ENCODE measurements around the gene CEP55.

CEP55 gene

GRCh38 chr10:93503075-93503474 lies 6.7 kb downstream of the CEP55 start:
- H4K20me1 ChIP-seq (ENCODE audit: insufficient read depth, low read length): no peaks in the 10 kb centered on the region
- H2AFZ ChIP-seq (ENCODE audit: low read length): 0 out of 2 replicates have a peak overlapping the region, but pooled peaks have one; percentile 17
- no peaks in the 10 kb centered on the region for H3K9me3 ChIP-seq (replicated peaks; ENCODE audit: insufficient read depth, low read length)
- peaks cover 21% of the 10 kb centered on the region for H3K79me2 ChIP-seq (ENCODE audit: low read length)
- peaks cover 3% of the 10 kb centered on the region; the same call in 1 of the 2 replicates for H3K36me3 ChIP-seq (replicated peaks; ENCODE audit: insufficient read depth, low read length)
- peak overlapping the region; percentile 53 for H3K4me2 ChIP-seq (ENCODE audit: low read depth, low read length)
- peak; percentile 81 for DNase-seq
- peak overlapping the region; percentile 24; the same call in 1 of the 2 replicates for H3K4me3 ChIP-seq (ENCODE audit: low read length)
- peaks cover 15% of the 10 kb centered on the region for H3F3A ChIP-seq (ENCODE audit: insufficient read depth, low read length)
- H3K9ac ChIP-seq (ENCODE audit: low read length): no peak overlapping the region; the same call in 1 of the 2 replicates
- no peak for TF ChIP-seq EZH2 (optimal IDR thresholded peaks at IDR 0.05; ENCODE audit: low read depth, low read length)
- TF ChIP-seq EZH2phosphoT487 (IDR thresholded peaks at IDR 0.05; ENCODE audit: low read length): no peak
- H3K9me2 ChIP-seq (replicated peaks; ENCODE audit: insufficient read depth, low read length): no peaks in the 10 kb centered on the region
- no peaks in the 10 kb centered on the region for H3K27me3 ChIP-seq (replicated peaks; ENCODE audit: insufficient read depth, low read length)
- peak overlapping the region; percentile 47 for H3K27ac ChIP-seq (ENCODE audit: low read length)
- peaks cover 18% of the 10 kb centered on the region for H3K4me1 ChIP-seq (ENCODE audit: low read length)

GRCh38 chr10:93505075-93505474 lies 8.7 kb downstream of the CEP55 start:
- H3K27me3 ChIP-seq (replicated peaks; ENCODE audit: insufficient read depth, low read length): no peaks in the 10 kb centered on the region
- H3K4me1 ChIP-seq (ENCODE audit: low read length): peaks cover 18% of the 10 kb centered on the region
- no peak for TF ChIP-seq EZH2 (optimal IDR thresholded peaks at IDR 0.05; ENCODE audit: low read depth, low read length)
- no peak for TF ChIP-seq CTCF (IDR thresholded peaks at IDR 0.05; ENCODE audit: low read length)
- TF ChIP-seq EZH2phosphoT487 (IDR thresholded peaks at IDR 0.05; ENCODE audit: low read length): no peak
- no peak overlapping the region for H3K4me3 ChIP-seq (ENCODE audit: low read length)
- no peak for DNase-seq
- no peak overlapping the region for H3K27ac ChIP-seq (ENCODE audit: low read length)
- H3K9ac ChIP-seq (ENCODE audit: low read length): no peak overlapping the region
- H3K79me2 ChIP-seq (ENCODE audit: low read length): peaks cover 9% of the 10 kb centered on the region
- H2AFZ ChIP-seq (ENCODE audit: low read length): no peak overlapping the region
- H3K9me3 ChIP-seq (replicated peaks; ENCODE audit: insufficient read depth, low read length): no peaks in the 10 kb centered on the region
- peaks cover 3% of the 10 kb centered on the region; the same call in 1 of the 2 replicates for H3K36me3 ChIP-seq (replicated peaks; ENCODE audit: insufficient read depth, low read length)
- peaks cover 15% of the 10 kb centered on the region for H3F3A ChIP-seq (ENCODE audit: insufficient read depth, low read length)
- no peak overlapping the region for H3K4me2 ChIP-seq (ENCODE audit: low read depth, low read length)
- no peaks in the 10 kb centered on the region for H3K9me2 ChIP-seq (replicated peaks; ENCODE audit: insufficient read depth, low read length)
- no peaks in the 10 kb centered on the region for H4K20me1 ChIP-seq (ENCODE audit: insufficient read depth, low read length)

- no peak overlapping the region for H3K27ac ChIP-seq (ENCODE audit: low read length)
- no peak overlapping the region for H2AFZ ChIP-seq (ENCODE audit: low read length)
- no peaks in the 10 kb centered on the region for H3K9me3 ChIP-seq (replicated peaks; ENCODE audit: insufficient read depth, low read length)
- H3K4me1 ChIP-seq (ENCODE audit: low read length): no peaks in the 10 kb centered on the region
- no peak overlapping the region for H3K9ac ChIP-seq (ENCODE audit: low read length)
- H3K9me2 ChIP-seq (replicated peaks; ENCODE audit: insufficient read depth, low read length): no peaks in the 10 kb centered on the region
- no peak for TF ChIP-seq CTCF (IDR thresholded peaks at IDR 0.05; ENCODE audit: low read length)
- no peak for TF ChIP-seq EZH2 (optimal IDR thresholded peaks at IDR 0.05; ENCODE audit: low read depth, low read length)
- TF ChIP-seq EZH2phosphoT487 (IDR thresholded peaks at IDR 0.05; ENCODE audit: low read length): no peak
- no peak overlapping the region for H3K4me2 ChIP-seq (ENCODE audit: low read depth, low read length)
- H3F3A ChIP-seq (ENCODE audit: insufficient read depth, low read length): no peaks in the 10 kb centered on the region
- no peaks in the 10 kb centered on the region for H3K79me2 ChIP-seq (ENCODE audit: low read length)
- no peak overlapping the region for H3K4me3 ChIP-seq (ENCODE audit: low read length)
- no peak for DNase-seq
- no peaks in the 10 kb centered on the region for H4K20me1 ChIP-seq (ENCODE audit: insufficient read depth, low read length)
- no peaks in the 10 kb centered on the region for H3K27me3 ChIP-seq (replicated peaks; ENCODE audit: insufficient read depth, low read length)
- H3K36me3 ChIP-seq (replicated peaks; ENCODE audit: insufficient read depth, low read length): 0 out of 2 replicates have a peak, but pooled peaks cover 3% of the 10 kb centered on the region
These were observed 13.4 kb downstream of the CEP55 start for GRCh38 chr10:93509816-93510215.

GRCh38 chr10:93512565-93512964 lies 16.2 kb downstream of the CEP55 start:
- Histone ChIP-seq H3K27me3 (replicated peaks; ENCODE audit: insufficient read depth, low read length) (no peaks in the 10 kb centered on the region), H3K9ac (ENCODE audit: low read length) (no peak overlapping the region), H2AFZ (ENCODE audit: low read length) (no peak overlapping the region), H3K4me2 (ENCODE audit: low read depth, low read length) (no peak overlapping the region), H3K79me2 (ENCODE audit: low read length) (no peaks in the 10 kb centered on the region), H3K9me3 (replicated peaks; ENCODE audit: insufficient read depth, low read length) (no peaks in the 10 kb centered on the region), H3K9me2 (replicated peaks; ENCODE audit: insufficient read depth, low read length) (no peaks in the 10 kb centered on the region), H3F3A (ENCODE audit: insufficient read depth, low read length) (no peaks in the 10 kb centered on the region), H3K36me3 (replicated peaks; ENCODE audit: insufficient read depth, low read length) (no peaks in the 10 kb centered on the region), H3K4me1 (ENCODE audit: low read length) (no peaks in the 10 kb centered on the region), H4K20me1 (ENCODE audit: insufficient read depth, low read length) (no peaks in the 10 kb centered on the region), H3K27ac (ENCODE audit: low read length) (no peak overlapping the region), H3K4me3 (ENCODE audit: low read length) (no peak overlapping the region)
- TF ChIP-seq EZH2 (optimal IDR thresholded peaks at IDR 0.05; ENCODE audit: low read depth, low read length) (no peak), EZH2phosphoT487 (IDR thresholded peaks at IDR 0.05; ENCODE audit: low read length) (no peak), CTCF (IDR thresholded peaks at IDR 0.05; ENCODE audit: low read length) (no peak)
- DNase-seq: no peak

Measured in MM.1S (cell line).